GM12878 (cell line): ENCODE data around the gene ZNF296. TPM values are rescaled to one million over a fixed set of nuclear protein-coding genes. Genes with fewer than 3 reads are reported as not detected.

ENCODE experiments used
- ATAC-seq: fragments of 200-7000 bp; cut with Tn5 transposase; 3 replicates; pipeline ENCODE4 v1.9.1; 2020; ENCODE audit warnings: mild to moderate bottlenecking, moderate library complexity
- BruUV-seq: library from RNA; stranded (reverse); fragments of 400-500 nt; replicated peaks from 2 replicates; lab custom pipeline; 2021; lab: Mats Ljungman, UMichigan
- CTCF ChIA-PET: fragments of 300-600 bp; sonication (Branson Sonifier 250); formaldehyde crosslinking; extraction: SDS; loops from one replicate; lab custom pipeline; 2021; ENCODE audit warnings: inconsistent platforms; lab: Yijun Ruan, JAX
- POLR2A ChIA-PET: fragments of 350-600 bp; formaldehyde crosslinking; extraction: SDS; loops from one replicate; lab custom pipeline; 2021; ENCODE audit warnings: inconsistent platforms; lab: Charles Lee
- RAD21 ChIA-PET: fragments of 300-600 bp; sonication (Branson Sonifier 250); formaldehyde crosslinking; loops from one replicate; lab custom pipeline; 2023; ENCODE audit warnings: antibody characterized with exemption; ENCODE audit not compliant: unreplicated experiment; lab: Charles Lee
- SMC1A ChIA-PET: fragments of 300-600 bp; sonication (Branson Sonifier 250); formaldehyde crosslinking; loops from one replicate; lab custom pipeline; 2023; ENCODE audit not compliant: unreplicated experiment, uncharacterized antibody; lab: Charles Lee
- DNase-seq: peaks from one replicate; pipeline ENCODE4 v3.0.0-alpha.2; 2011; ENCODE audit warnings: low read depth, low spot score
- FAIRE-seq: peaks from 3 replicates; lab custom pipeline; 2011; peaks lifted over from hg19 to GRCh38; lab: Jason Lieb, UNC
- H2AFZ ChIP-seq: 2 replicates; pipeline ENCODE4 v1.6.0; 2011; ENCODE audit warnings: low read depth, low read length, control low read depth; ENCODE audit not compliant: control insufficient read depth
- H3K27ac ChIP-seq: 2 replicates; pipeline ENCODE4 v1.5.1; 2011; ENCODE audit warnings: control low read depth; ENCODE audit not compliant: control insufficient read depth, insufficient read depth
- H3K27me3 ChIP-seq, 2 experiments: replicated peaks in 1 of 2; 2 replicates each; pipeline versions ENCODE4 v1.6.0 to v1.6.1; 2011; ENCODE audit warnings: low read length in 1 of 2; ENCODE audit not compliant: control insufficient read depth in 2 of 2, insufficient read depth in 2 of 2
- H3K36me3 ChIP-seq, 2 experiments: 2 replicates each; pipeline ENCODE4 v1.5.1; 2011; ENCODE audit warnings: low read length in 1 of 2; ENCODE audit not compliant: control insufficient read depth in 2 of 2, insufficient read depth in 2 of 2
- H3K4me1 ChIP-seq: 2 replicates; pipeline ENCODE4 v1.6.1; 2011; ENCODE audit warnings: mild to moderate bottlenecking, low read length, moderate library complexity, mixed read lengths; ENCODE audit not compliant: control insufficient read depth, insufficient read depth
- H3K4me2 ChIP-seq: 2 replicates; pipeline ENCODE4 v1.6.0; 2011; ENCODE audit warnings: control low read depth; ENCODE audit not compliant: control insufficient read depth, insufficient read depth
- H3K4me3 ChIP-seq: fragments of 200-600 bp; sonication (generic); 2 replicates; pipeline ENCODE4 v1.5.1; 2016
- H3K79me2 ChIP-seq: 2 replicates; pipeline ENCODE4 v1.6.0; 2011; ENCODE audit warnings: low read length; ENCODE audit not compliant: control insufficient read depth, insufficient read depth
- H3K9ac ChIP-seq: 2 replicates; pipeline ENCODE4 v1.8.0; 2011; ENCODE audit warnings: low read length, control low read depth, mixed read lengths; ENCODE audit not compliant: control insufficient read depth, insufficient read depth
- H3K9me3 ChIP-seq: replicated peaks from 3 replicates; pipeline ENCODE4 v1.5.1; 2011; ENCODE audit warnings: mild to moderate bottlenecking, low read length; ENCODE audit not compliant: control insufficient read depth, insufficient read depth
- H4K20me1 ChIP-seq: 2 replicates; pipeline ENCODE4 v1.6.0; 2011; ENCODE audit not compliant: control insufficient read depth, insufficient read depth
- E2F4 ChIP-seq: IDR thresholded peaks from 2 replicates; pipeline ENCODE4 v1.6.1; 2012; ENCODE audit warnings: low read depth, low read length, improper control_type of control experiment
- ELK1 ChIP-seq: IDR thresholded peaks from 2 replicates; pipeline ENCODE4 v1.6.1; 2012; ENCODE audit warnings: low read depth, low read length, improper control_type of control experiment
- FOS ChIP-seq: IDR thresholded peaks from 3 replicates; pipeline ENCODE4 v1.6.1; 2011; ENCODE audit warnings: borderline replicate concordance; ENCODE audit not compliant: insufficient read length; ENCODE audit errors: extremely low read depth
- JUNB ChIP-seq: IDR thresholded peaks from 2 replicates; pipeline ENCODE4 v1.6.1; 2016; ENCODE audit warnings: antibody characterized with exemption, mild to moderate bottlenecking
- KDM1A ChIP-seq: fragments of 200-600 bp; sonication (generic); IDR thresholded peaks from 2 replicates; pipeline ENCODE4 v1.6.1; 2016; ENCODE audit warnings: borderline replicate concordance
- MEF2A ChIP-seq: IDR thresholded peaks from 2 replicates; pipeline ENCODE4 v1.6.1; 2011; ENCODE audit warnings: low read depth, mild to moderate bottlenecking, low read length, moderate library complexity; ENCODE audit not compliant: insufficient read depth
- MTA3 ChIP-seq: IDR thresholded peaks from 2 replicates; pipeline ENCODE4 v1.6.1; 2012; ENCODE audit warnings: low read length, inconsistent platforms, borderline replicate concordance
- POLR2AphosphoS5 ChIP-seq: IDR thresholded peaks from 2 replicates; pipeline ENCODE4 v1.6.1; 2011; ENCODE audit warnings: mild to moderate bottlenecking, low read length, inconsistent platforms
- POU2F2 ChIP-seq: IDR thresholded peaks from 3 replicates; pipeline ENCODE4 v1.6.1; 2011; ENCODE audit warnings: low read depth, mild to moderate bottlenecking, low read length, borderline replicate concordance
- RAD51 ChIP-seq: fragments of 450-650 bp; IDR thresholded peaks from 2 replicates; pipeline ENCODE4 v1.6.1; 2016; ENCODE audit warnings: moderate library complexity, mild to moderate bottlenecking, inconsistent platforms
- RFX5 ChIP-seq: IDR thresholded peaks from 2 replicates; pipeline ENCODE4 v1.6.1; 2011; ENCODE audit warnings: low read depth, low read length, improper control_type of control experiment
- TCF3 ChIP-seq: IDR thresholded peaks from 2 replicates; pipeline ENCODE4 v1.6.1; 2012; ENCODE audit warnings: low read depth, mild to moderate bottlenecking, low read length, borderline replicate concordance; ENCODE audit not compliant: insufficient read depth
- ZNF384 ChIP-seq: IDR thresholded peaks from 2 replicates; pipeline ENCODE4 v1.6.1; 2012; ENCODE audit warnings: low read depth, mild to moderate bottlenecking, low read length, improper control_type of control experiment, borderline replicate concordance
- ZSCAN29 ChIP-seq: fragments of 450-650 bp; IDR thresholded peaks from 2 replicates; pipeline ENCODE4 v1.6.1; 2017; ENCODE audit warnings: mild to moderate bottlenecking, moderate library complexity
- WGBS: methylation state at CpG from one replicate; pipeline ENCODE4 v1.1.6; 2016; ENCODE audit warnings: low lambda C conversion rate; ENCODE audit not compliant: insufficient replicate concordance, insufficient coverage; ENCODE audit errors: missing lambda C conversion rate; 5-methylcytosine and 5-hydroxymethylcytosine counted together
- in situ Hi-C: fragments of 300-500 bp; cut with MboI; formaldehyde crosslinking; loops from 9 replicates; pipeline ENCODE4 v1.14.3; 2018; ENCODE audit warnings: mixed read lengths
- intact Hi-C: fragments of 100-400 bp; cut with micrococcal nuclease; formaldehyde crosslinking; loops from one replicate; pipeline ENCODE4 v1.14.2; 2022; ENCODE audit not compliant: unreplicated experiment
- polyA plus RNA-seq, 11 experiments: library from polyadenylated mRNA; depleted of rRNA in 4 of 11; unstranded in 6 of 11; stranded (reverse) in 5 of 11; fragments of >200 nt; fragmentation: Nextera tagmentation in 4 of 11; fragmentation: Illumina TruSeq in 1 of 11; extraction: Ambion mirVana in 4 of 11; extraction: Trizol in 1 of 11; gene quantifications; 1 replicate in 1 of 11; 2 replicates in 10 of 11; pipeline versions ENCODE4 v1.2.1 to v1.2.3, GENCODE V29; 2011 to 2016; ENCODE audit warnings: inconsistent platforms in 2 of 11, missing spikeins in 2 of 11, low read depth in 1 of 11
- total RNA-seq, 4 experiments: library from RNA; depleted of rRNA in 3 of 4; stranded (reverse); fragments of >200 nt in 3 of 4; fragmentation: Illumina TruSeq in 1 of 4; extraction: Trizol in 1 of 4; gene quantifications; 2 replicates each; pipeline versions ENCODE4 v1.2.1 to v1.2.3, GENCODE V29; 2013 to 2021
- TF ChIP-seq, protein P1 (sequence below): fragments of 450-650 bp; IDR thresholded peaks from 2 replicates; pipeline ENCODE4 v1.6.1; 2018; ENCODE audit warnings: mild to moderate bottlenecking, low read depth, moderate library complexity; ENCODE audit not compliant: partially characterized antibody

Gene ZNF296
- total and polyA plus RNA-seq, 10 of the 15 experiments (the other 5 are each of a cell fraction or from before 2014, with no cell fraction given), result 0.44 to 23.6 (median 3.5) TPM; not detected in 1

GRCh38 chr19:45038931-45039893 is 37.1 kb downstream of the ZNF296 start, which contains the start of gene CLASRP:
Gene CLASRP (plus strand): TSS chr19:45039045. CDS start chr19:45040213, 1,168 bp downstream.
- BruUV-seq, result no TSS peak
- DNase-seq (peak; percentile 44), ATAC-seq (peak; percentile 97), FAIRE-seq (peak; percentile 87)
- ChIA-PET POLR2A (interaction anchor here (0.6 to 1.9 kb wide), 26 partner anchors 10 to 378 kb away, joined by 3 to 11 read pairs (median 4); partner anchors contain the start of genes BLOC1S3, CLPTM1, TRAPPC6A and ZNF296), RAD21 (interaction anchor here (0.8 to 3.3 kb wide), 13 partner anchors 8 to 148 kb away, joined by 3 to 21 read pairs (median 5); no protein-coding TSS in a partner anchor), CTCF (interaction anchor here (1.0 to 2.9 kb wide), 13 partner anchors 10 to 141 kb away, joined by 3 to 14 read pairs (median 4); partner anchors contain the start of gene BLOC1S3), SMC1A (interaction anchor here (0.6 to 2.2 kb wide), 18 partner anchors 8 to 268 kb away, joined by 3 to 10 read pairs (median 4); no protein-coding TSS in a partner anchor)
- intact Hi-C loops (no loop called here), in situ Hi-C loops (no loop called here)
- no peaks in the 10 kb centered on the region for H3K9me3 ChIP-seq
- H3K36me3 ChIP-seq, result peaks cover 12 to 33% of the 10 kb centered on the region in 2 experiments; a peak in 3 of 4 replicates
- H4K20me1 ChIP-seq, result peaks cover 7% of the 10 kb centered on the region; the same call in 1 of the 2 replicates
- peak within 1 kb of the TSS; percentile 76 for H3K4me3 ChIP-seq
- H3K79me2 ChIP-seq, result peaks cover 42% of the 10 kb centered on the region
- peak within 1 kb of the TSS; percentile 73 for H3K4me2 ChIP-seq
- H3K27me3 ChIP-seq, result no peaks in the 10 kb centered on the region
- H2AFZ ChIP-seq, result peak within 1 kb of the TSS; percentile 75
- peak within 1 kb of the TSS; percentile 94 for H3K27ac ChIP-seq
- peak within 1 kb of the TSS; percentile 95 for H3K9ac ChIP-seq
- WGBS, result 1% methylated on average over 43 of the region's 62 CpGs
- H3K4me1 ChIP-seq, result peaks cover 10% of the 10 kb centered on the region
- TF ChIP-seq POU2F2, result peak; percentile 73; the same call in 2 of the 3 replicates
- TF ChIP-seq RFX5, result no peak
- peak; percentile 92 for TF ChIP-seq ELK1
- no peak for TF ChIP-seq JUNB
- no peak for TF ChIP-seq RAD51
- TF ChIP-seq POLR2AphosphoS5, result peak; percentile 94
- peak; percentile 80 for TF ChIP-seq ZNF384
- no peak for TF ChIP-seq FOS
- 0 out of 2 replicates have a peak, but pooled peaks have one; percentile 53 for TF ChIP-seq MEF2A
- peak; percentile 70 for TF ChIP-seq TCF3
- no peak for TF ChIP-seq ZSCAN29
- TF ChIP-seq KDM1A, result no peak
- TF ChIP-seq E2F4, result 0 out of 2 replicates have a peak, but pooled peaks have one; percentile 28
- no peak for TF ChIP-seq MTA3
- TF ChIP-seq, protein P1, sequence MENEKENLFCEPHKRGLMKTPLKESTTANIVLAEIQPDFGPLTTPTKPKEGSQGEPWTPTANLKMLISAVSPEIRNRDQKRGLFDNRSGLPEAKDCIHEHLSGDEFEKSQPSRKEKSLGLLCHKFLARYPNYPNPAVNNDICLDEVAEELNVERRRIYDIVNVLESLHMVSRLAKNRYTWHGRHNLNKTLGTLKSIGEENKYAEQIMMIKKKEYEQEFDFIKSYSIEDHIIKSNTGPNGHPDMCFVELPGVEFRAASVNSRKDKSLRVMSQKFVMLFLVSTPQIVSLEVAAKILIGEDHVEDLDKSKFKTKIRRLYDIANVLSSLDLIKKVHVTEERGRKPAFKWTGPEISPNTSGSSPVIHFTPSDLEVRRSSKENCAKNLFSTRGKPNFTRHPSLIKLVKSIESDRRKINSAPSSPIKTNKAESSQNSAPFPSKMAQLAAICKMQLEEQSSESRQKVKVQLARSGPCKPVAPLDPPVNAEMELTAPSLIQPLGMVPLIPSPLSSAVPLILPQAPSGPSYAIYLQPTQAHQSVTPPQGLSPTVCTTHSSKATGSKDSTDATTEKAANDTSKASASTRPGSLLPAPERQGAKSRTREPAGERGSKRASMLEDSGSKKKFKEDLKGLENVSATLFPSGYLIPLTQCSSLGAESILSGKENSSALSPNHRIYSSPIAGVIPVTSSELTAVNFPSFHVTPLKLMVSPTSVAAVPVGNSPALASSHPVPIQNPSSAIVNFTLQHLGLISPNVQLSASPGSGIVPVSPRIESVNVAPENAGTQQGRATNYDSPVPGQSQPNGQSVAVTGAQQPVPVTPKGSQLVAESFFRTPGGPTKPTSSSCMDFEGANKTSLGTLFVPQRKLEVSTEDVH, result no peak
